Measurements from ENCODE around the gene LPIN2. TPM values are rescaled to one million over a fixed set of nuclear protein-coding genes. Genes with fewer than 3 reads are reported as not detected.

LPIN2 gene
- total and polyA plus RNA-seq, 2 of the 13 experiments (the other 11 are each of a cell fraction or from before 2014, with no cell fraction given): 46.0 to 119 TPM

DNA sequence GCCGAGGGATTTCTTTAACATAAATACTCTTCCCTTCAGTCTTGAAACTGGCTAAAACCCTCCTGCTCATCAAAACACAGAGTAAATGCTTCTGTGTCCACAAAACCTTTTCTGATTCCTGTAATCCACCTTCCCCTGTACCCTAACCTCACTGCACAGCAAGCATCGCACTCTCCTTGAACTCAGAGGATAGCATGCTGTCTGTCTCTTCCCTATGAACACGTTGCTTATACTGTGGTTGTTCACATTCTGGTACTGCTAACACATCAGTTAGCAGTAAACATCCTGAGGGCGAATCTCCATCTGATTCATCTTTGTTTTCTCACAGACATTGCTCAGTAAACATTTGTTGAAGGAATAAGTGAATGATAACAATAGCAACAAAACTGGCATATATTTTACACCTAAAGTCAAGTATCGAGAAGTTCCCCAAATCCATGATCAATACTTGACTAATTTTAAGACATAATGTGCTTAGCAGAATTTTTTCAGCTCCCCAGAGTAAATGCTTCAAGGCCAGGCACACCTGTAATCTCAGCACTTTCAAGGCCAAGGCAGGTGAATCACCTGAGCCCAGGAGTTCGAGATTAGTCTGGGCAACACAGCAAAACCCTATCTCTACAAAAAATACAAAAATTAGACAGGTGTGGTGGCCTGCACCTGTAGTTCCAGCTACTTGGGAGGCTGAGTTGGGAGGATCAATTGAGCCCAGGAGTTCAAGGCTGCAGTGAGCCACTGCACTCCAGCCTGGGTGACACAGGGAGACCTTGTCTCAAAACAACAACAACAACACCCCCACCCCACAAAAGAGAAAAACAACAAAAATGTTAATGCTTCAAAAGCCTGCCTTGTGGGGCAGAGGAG is 45.6 kb upstream of the LPIN2 start (continued):
- TF ChIP-seq, protein P1, sequence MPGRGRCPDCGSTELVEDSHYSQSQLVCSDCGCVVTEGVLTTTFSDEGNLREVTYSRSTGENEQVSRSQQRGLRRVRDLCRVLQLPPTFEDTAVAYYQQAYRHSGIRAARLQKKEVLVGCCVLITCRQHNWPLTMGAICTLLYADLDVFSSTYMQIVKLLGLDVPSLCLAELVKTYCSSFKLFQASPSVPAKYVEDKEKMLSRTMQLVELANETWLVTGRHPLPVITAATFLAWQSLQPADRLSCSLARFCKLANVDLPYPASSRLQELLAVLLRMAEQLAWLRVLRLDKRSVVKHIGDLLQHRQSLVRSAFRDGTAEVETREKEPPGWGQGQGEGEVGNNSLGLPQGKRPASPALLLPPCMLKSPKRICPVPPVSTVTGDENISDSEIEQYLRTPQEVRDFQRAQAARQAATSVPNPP (CRISPR knock-in tag; IDR thresholded peaks at IDR 0.05): no peak
- TF ChIP-seq ZNF253 (CRISPR knock-in tag; IDR thresholded peaks at IDR 0.05; ENCODE audit: borderline replicate concordance) (no peak), SMARCC2 (IDR thresholded peaks at IDR 0.05) (no peak; the same call in 1 of the 2 replicates), ZNF317 (CRISPR knock-in tag; IDR thresholded peaks at IDR 0.05) (no peak), ZNF816 (CRISPR knock-in tag; IDR thresholded peaks at IDR 0.05; ENCODE audit: borderline replicate concordance) (peak; percentile 53; the same call in 1 of the 2 replicates), ZNF234 (CRISPR knock-in tag; conservative IDR thresholded peaks at IDR 0.05) (no peak), YEATS4 (CRISPR knock-in tag; IDR thresholded peaks at IDR 0.05; ENCODE audit: borderline replicate concordance) (no peak), TBL1XR1 (IDR thresholded peaks at IDR 0.05; ENCODE audit: borderline replicate concordance, low read length, partially characterized antibody) (no peak), ZMYM2 (CRISPR knock-in tag; IDR thresholded peaks at IDR 0.05) (0 out of 2 replicates have a peak, but pooled peaks have one; percentile 17), RARA (CRISPR knock-in tag; IDR thresholded peaks at IDR 0.05) (peak; percentile 100), SRY (CRISPR knock-in tag; IDR thresholded peaks at IDR 0.05) (no peak), TAF1 (CRISPR knock-in tag; IDR thresholded peaks at IDR 0.05) (no peak), GABPB1 (CRISPR knock-in tag; IDR thresholded peaks at IDR 0.05) (peak; percentile 48; the same call in 1 of the 2 replicates), HNRNPH1 (optimal IDR thresholded peaks at IDR 0.05; ENCODE audit: low read depth, low read length) (no peak), RXRB (CRISPR knock-in tag; IDR thresholded peaks at IDR 0.05; ENCODE audit: borderline replicate concordance) (peak; percentile 97), ZNF558 (CRISPR knock-in tag; IDR thresholded peaks at IDR 0.05; ENCODE audit: borderline replicate concordance) (no peak)
- TF ChIP-seq, protein P2, sequence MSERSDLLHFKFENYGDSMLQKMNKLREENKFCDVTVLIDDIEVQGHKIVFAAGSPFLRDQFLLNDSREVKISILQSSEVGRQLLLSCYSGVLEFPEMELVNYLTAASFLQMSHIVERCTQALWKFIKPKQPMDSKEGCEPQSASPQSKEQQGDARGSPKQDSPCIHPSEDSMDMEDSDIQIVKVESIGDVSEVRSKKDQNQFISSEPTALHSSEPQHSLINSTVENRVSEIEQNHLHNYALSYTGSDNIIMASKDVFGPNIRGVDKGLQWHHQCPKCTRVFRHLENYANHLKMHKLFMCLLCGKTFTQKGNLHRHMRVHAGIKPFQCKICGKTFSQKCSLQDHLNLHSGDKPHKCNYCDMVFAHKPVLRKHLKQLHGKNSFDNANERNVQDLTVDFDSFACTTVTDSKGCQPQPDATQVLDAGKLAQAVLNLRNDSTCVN (CRISPR knock-in tag; IDR thresholded peaks at IDR 0.05; ENCODE audit: borderline replicate concordance): no peak
- TF ChIP-seq, protein P3, sequence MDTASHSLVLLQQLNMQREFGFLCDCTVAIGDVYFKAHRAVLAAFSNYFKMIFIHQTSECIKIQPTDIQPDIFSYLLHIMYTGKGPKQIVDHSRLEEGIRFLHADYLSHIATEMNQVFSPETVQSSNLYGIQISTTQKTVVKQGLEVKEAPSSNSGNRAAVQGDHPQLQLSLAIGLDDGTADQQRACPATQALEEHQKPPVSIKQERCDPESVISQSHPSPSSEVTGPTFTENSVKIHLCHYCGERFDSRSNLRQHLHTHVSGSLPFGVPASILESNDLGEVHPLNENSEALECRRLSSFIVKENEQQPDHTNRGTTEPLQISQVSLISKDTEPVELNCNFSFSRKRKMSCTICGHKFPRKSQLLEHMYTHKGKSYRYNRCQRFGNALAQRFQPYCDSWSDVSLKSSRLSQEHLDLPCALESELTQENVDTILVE (CRISPR knock-in tag; IDR thresholded peaks at IDR 0.05): no peak
- TF ChIP-seq, protein P4, sequence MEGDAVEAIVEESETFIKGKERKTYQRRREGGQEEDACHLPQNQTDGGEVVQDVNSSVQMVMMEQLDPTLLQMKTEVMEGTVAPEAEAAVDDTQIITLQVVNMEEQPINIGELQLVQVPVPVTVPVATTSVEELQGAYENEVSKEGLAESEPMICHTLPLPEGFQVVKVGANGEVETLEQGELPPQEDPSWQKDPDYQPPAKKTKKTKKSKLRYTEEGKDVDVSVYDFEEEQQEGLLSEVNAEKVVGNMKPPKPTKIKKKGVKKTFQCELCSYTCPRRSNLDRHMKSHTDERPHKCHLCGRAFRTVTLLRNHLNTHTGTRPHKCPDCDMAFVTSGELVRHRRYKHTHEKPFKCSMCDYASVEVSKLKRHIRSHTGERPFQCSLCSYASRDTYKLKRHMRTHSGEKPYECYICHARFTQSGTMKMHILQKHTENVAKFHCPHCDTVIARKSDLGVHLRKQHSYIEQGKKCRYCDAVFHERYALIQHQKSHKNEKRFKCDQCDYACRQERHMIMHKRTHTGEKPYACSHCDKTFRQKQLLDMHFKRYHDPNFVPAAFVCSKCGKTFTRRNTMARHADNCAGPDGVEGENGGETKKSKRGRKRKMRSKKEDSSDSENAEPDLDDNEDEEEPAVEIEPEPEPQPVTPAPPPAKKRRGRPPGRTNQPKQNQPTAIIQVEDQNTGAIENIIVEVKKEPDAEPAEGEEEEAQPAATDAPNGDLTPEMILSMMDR (CRISPR knock-in tag; IDR thresholded peaks at IDR 0.05): no peak
- TF ChIP-seq, protein P5, sequence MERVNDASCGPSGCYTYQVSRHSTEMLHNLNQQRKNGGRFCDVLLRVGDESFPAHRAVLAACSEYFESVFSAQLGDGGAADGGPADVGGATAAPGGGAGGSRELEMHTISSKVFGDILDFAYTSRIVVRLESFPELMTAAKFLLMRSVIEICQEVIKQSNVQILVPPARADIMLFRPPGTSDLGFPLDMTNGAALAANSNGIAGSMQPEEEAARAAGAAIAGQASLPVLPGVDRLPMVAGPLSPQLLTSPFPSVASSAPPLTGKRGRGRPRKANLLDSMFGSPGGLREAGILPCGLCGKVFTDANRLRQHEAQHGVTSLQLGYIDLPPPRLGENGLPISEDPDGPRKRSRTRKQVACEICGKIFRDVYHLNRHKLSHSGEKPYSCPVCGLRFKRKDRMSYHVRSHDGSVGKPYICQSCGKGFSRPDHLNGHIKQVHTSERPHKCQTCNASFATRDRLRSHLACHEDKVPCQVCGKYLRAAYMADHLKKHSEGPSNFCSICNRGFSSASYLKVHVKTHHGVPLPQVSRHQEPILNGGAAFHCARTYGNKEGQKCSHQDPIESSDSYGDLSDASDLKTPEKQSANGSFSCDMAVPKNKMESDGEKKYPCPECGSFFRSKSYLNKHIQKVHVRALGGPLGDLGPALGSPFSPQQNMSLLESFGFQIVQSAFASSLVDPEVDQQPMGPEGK (CRISPR knock-in tag; IDR thresholded peaks at IDR 0.05): no peak
- TF ChIP-seq, protein P6, sequence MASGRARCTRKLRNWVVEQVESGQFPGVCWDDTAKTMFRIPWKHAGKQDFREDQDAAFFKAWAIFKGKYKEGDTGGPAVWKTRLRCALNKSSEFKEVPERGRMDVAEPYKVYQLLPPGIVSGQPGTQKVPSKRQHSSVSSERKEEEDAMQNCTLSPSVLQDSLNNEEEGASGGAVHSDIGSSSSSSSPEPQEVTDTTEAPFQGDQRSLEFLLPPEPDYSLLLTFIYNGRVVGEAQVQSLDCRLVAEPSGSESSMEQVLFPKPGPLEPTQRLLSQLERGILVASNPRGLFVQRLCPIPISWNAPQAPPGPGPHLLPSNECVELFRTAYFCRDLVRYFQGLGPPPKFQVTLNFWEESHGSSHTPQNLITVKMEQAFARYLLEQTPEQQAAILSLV (CRISPR knock-in tag; IDR thresholded peaks at IDR 0.05; ENCODE audit: borderline replicate concordance): no peak

All from HepG2 (cell line).